ENCODE data around the gene CHTOP. TPM values are rescaled to one million over a fixed set of nuclear protein-coding genes. Genes with fewer than 3 reads are reported as not detected.
A peak's percentile ranks its signal among the peaks of the same experiment; 100 is the strongest.
"Not testable (repeated sequence)": the region's sequence is repeated elsewhere in the genome, so short reads cannot be mapped to it uniquely, and the experiment has no call there.

Gene CHTOP
- total RNA-seq, 2 experiments from 2014 or later = 84.7 to 87.1 TPM

- peak; percentile 93 for DNase-seq
- H3K4me1 Mint-ChIP-seq = peaks cover 24% of the 10 kb centered on the region
- peaks cover 34% of the 10 kb centered on the region for H3K36me3 Mint-ChIP-seq (ENCODE audit: low read depth)
- CTCF ChIA-PET = interaction anchor here (1.3 to 1.4 kb wide), 4 partner anchors 10 to 328 kb away, joined by 3 to 7 read pairs (median 4); partner anchors contain the start of genes CHTOP, ILF2 and RAB13
- peak within 1 kb of the TSS; percentile 95 for H3K4me3 Mint-ChIP-seq
- POLR2A ChIA-PET = interaction anchor here (0.9 to 4.1 kb wide), 11 partner anchors 9 to 265 kb away, joined by 4 to 32 read pairs (median 5); partner anchors contain the start of genes CHTOP, GATAD2B, ILF2 and SLC27A3
- no peaks in the 10 kb centered on the region for H3K27me3 Mint-ChIP-seq
- H3K27ac Mint-ChIP-seq = peak within 1 kb of the TSS; percentile 90
- H3K9me3 Mint-ChIP-seq = no peaks in the 10 kb centered on the region
These were observed 24.7 kb downstream of the CHTOP start, which contains the start of gene SNAPIN for GRCh38 chr1:153658400-153659174. TSS of gene SNAPIN (plus strand) at chr1:153658703. CDS start at chr1:153658744, 41 bp downstream.

DNA sequence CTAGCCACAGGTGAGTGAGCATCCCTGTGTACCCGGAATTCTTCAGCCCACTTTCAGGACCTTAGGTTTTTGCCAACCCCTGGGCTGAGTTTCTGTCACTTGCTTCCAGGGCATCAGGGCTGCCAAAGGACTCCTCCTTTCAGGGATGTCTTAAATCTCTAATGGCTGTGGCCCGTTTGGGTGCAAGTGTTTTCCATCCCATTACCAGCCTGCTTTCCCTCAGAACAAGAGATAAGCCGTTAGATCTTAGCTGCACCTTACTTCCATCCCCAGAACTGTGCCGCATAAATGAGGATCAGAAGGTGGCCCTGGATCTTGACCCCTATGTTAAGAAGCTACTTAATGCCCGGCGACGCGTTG lies 25.3 kb downstream of the CHTOP start:
- peak overlapping the region; percentile 95 for H3K4me3 Mint-ChIP-seq
- no peaks in the 10 kb centered on the region for H3K9me3 Mint-ChIP-seq
- peak overlapping the region; percentile 90 for H3K27ac Mint-ChIP-seq
- POLR2A ChIA-PET = interaction anchor here (0.9 to 4.1 kb wide), 12 partner anchors 8 to 264 kb away, joined by 4 to 32 read pairs (median 5); partner anchors contain the start of genes CHTOP, GATAD2B, ILF2 and SLC27A3
- H3K36me3 Mint-ChIP-seq (ENCODE audit: low read depth) = peaks cover 39% of the 10 kb centered on the region
- no peak for DNase-seq
- H3K4me1 Mint-ChIP-seq = peaks cover 24% of the 10 kb centered on the region
- CTCF ChIA-PET = interaction anchor here (1.3 to 1.4 kb wide), 4 partner anchors 11 to 327 kb away, joined by 3 to 7 read pairs (median 4); partner anchors contain the start of genes CHTOP, ILF2 and RAB13
- H3K27me3 Mint-ChIP-seq = no peaks in the 10 kb centered on the region

GRCh38 chr1:153659656-153660055 lies 25.8 kb downstream of the CHTOP start:
- no peaks in the 10 kb centered on the region for H3K9me3 Mint-ChIP-seq
- no peak for DNase-seq
- peaks cover 24% of the 10 kb centered on the region for H3K4me1 Mint-ChIP-seq
- ChIA-PET CTCF (interaction anchor here (1.3 to 1.4 kb wide), 3 partner anchors 11 to 327 kb away, joined by 3 to 7 read pairs (median 4); partner anchors contain the start of genes CHTOP and RAB13), POLR2A (interaction anchor here (0.9 to 4.1 kb wide), 10 partner anchors 8 to 116 kb away, joined by 4 to 32 read pairs (median 6); partner anchors contain the start of genes CHTOP, ILF2 and SLC27A3)
- peak overlapping the region; percentile 90 for H3K27ac Mint-ChIP-seq
- peak overlapping the region; percentile 95 for H3K4me3 Mint-ChIP-seq
- H3K27me3 Mint-ChIP-seq = no peaks in the 10 kb centered on the region
- peaks cover 44% of the 10 kb centered on the region for H3K36me3 Mint-ChIP-seq (ENCODE audit: low read depth)

GRCh38 chr1:153661111-153661708 lies 27.3 kb downstream of the CHTOP start:
- CTCF ChIA-PET = no interaction called here
- Mint-ChIP-seq H3K4me3 (no peak overlapping the region), H3K27ac (no peak overlapping the region), H3K36me3 (ENCODE audit: low read depth) (peaks cover 59% of the 10 kb centered on the region), H3K4me1 (peaks cover 23% of the 10 kb centered on the region), H3K27me3 (no peaks in the 10 kb centered on the region), H3K9me3 (no peaks in the 10 kb centered on the region)
- POLR2A ChIA-PET = interaction anchor here (1.2 to 4.1 kb wide), 4 partner anchors 10 to 27 kb away, joined by 3 to 32 read pairs (median 6); partner anchors contain the start of genes CHTOP and ILF2
- DNase-seq = no peak

DNA sequence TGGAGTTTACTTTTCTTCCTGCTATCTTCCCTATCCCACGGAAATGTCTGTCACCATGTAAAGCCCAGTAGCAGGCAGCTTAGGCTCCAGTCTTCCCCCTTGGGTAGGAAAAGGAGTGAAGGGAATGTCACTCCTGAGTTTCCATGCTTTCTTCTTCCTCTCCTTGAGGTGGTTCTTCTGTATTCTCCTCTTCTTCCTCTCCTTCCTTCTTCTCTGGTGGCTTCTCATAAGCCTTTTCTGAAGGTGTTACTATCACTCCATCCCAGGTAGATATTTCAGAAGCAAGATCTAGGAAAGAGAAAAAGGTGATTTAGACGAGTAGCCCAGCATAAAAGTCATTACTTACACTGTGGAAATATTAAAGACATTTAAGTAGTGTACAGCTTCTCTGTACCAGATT lies 28.4 kb downstream of the CHTOP start:
- ChIA-PET POLR2A (interaction anchor here (1.1 to 2.3 kb wide), 2 partner anchors 13 to 29 kb away, joined by 3 to 7 read pairs; partner anchors contain the start of gene CHTOP), CTCF (no interaction called here)
- Mint-ChIP-seq H3K4me1 (peaks cover 24% of the 10 kb centered on the region), H3K36me3 (ENCODE audit: low read depth) (peaks cover 70% of the 10 kb centered on the region), H3K27me3 (no peaks in the 10 kb centered on the region), H3K9me3 (no peaks in the 10 kb centered on the region), H3K27ac (no peak overlapping the region), H3K4me3 (no peak overlapping the region)
- no peak for DNase-seq

DNA sequence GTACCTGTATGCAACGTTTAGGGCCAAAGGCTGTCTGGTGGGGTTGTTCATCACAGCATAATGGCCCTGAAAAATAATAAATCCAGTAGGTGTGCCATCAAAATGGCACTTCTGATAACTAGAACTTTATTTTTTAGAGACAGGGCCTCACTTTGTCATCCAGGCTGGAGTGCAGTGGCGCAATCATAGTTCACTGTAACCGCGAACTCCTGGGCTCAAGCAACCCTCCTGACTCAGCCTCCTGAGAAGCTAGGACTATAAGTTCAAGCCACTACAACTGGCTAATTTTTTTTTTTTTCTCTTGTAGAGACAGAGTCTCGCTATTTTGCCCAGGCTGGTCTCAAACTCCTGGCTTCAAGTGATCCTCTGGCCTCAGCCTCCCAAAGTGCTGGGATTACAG lies 29.3 kb downstream of the CHTOP start:
- peaks cover 79% of the 10 kb centered on the region for H3K36me3 Mint-ChIP-seq (ENCODE audit: low read depth)
- H3K9me3 Mint-ChIP-seq = no peaks in the 10 kb centered on the region
- DNase-seq = no peak
- H3K27ac Mint-ChIP-seq = no peak overlapping the region
- no peak overlapping the region for H3K4me3 Mint-ChIP-seq
- no peaks in the 10 kb centered on the region for H3K27me3 Mint-ChIP-seq
- ChIA-PET POLR2A (interaction anchor here (1.1 to 2.5 kb wide), 2 partner anchors 29 to 30 kb away, joined by 3 to 9 read pairs; partner anchors contain the start of gene CHTOP), CTCF (no interaction called here)
- H3K4me1 Mint-ChIP-seq = peaks cover 31% of the 10 kb centered on the region

GRCh38 chr1:153667439-153667838 lies 33.6 kb downstream of the CHTOP start:
- no peak overlapping the region for H3K4me3 Mint-ChIP-seq

GRCh38 chr1:153668672-153669071 lies 34.8 kb downstream of the CHTOP start:
- H3K27me3 Mint-ChIP-seq, DNase-seq, H3K27ac Mint-ChIP-seq, H3K9me3 Mint-ChIP-seq, H3K4me3 Mint-ChIP-seq: not testable (repeated sequence)
- Mint-ChIP-seq H3K36me3 (ENCODE audit: low read depth) (peaks cover 66% of the 10 kb centered on the region), H3K4me1 (peaks cover 40% of the 10 kb centered on the region)
- ChIA-PET CTCF (interaction anchor here (0.6 to 1.6 kb wide), 2 partner anchors 158 to 315 kb away, joined by 3 read pairs; no protein-coding TSS in a partner anchor), POLR2A (interaction anchor here (0.8 to 4.7 kb wide), 4 partner anchors 24 to 298 kb away, joined by 3 to 29 read pairs (median 6); partner anchors contain the start of genes CHTOP and CREB3L4)

More at GRCh38 chr1:153667439-153667838, 33.6 kb downstream of the CHTOP start:
- H3K4me1 Mint-ChIP-seq = peaks cover 38% of the 10 kb centered on the region
- no peak overlapping the region for H3K27ac Mint-ChIP-seq
- H3K27me3 Mint-ChIP-seq = no peaks in the 10 kb centered on the region
- peaks cover 78% of the 10 kb centered on the region for H3K36me3 Mint-ChIP-seq (ENCODE audit: low read depth)
- DNase-seq = no peak
- H3K9me3 Mint-ChIP-seq = no peaks in the 10 kb centered on the region
- ChIA-PET POLR2A (interaction anchor here (0.8 to 4.7 kb wide), 4 partner anchors 8 to 135 kb away, joined by 3 to 29 read pairs (median 6); partner anchors contain the start of genes CHTOP and SNAPIN), CTCF (no interaction called here)

DNA sequence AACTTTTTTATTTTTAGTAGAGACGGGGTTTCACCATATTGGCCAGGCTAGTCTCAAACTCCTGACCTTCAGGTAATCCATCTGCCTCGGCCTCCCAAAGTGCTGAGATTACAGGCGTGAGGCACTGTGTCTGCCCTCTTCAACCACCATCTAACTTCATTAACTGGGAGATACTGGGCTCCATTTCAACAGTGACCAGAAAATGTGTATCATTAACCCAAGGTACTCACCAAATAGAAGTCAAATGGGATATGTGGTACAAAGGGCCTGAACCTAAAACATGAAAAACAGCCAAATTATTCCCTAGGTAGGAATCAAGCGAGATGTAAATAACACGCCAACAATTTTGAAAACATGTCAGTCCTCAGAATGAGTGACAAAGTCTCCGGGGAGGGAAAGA lies 35.7 kb downstream of the CHTOP start:
- Mint-ChIP-seq H3K4me1 (peaks cover 40% of the 10 kb centered on the region), H3K36me3 (ENCODE audit: low read depth) (peaks cover 57% of the 10 kb centered on the region), H3K9me3 (no peaks in the 10 kb centered on the region), H3K27me3 (no peaks in the 10 kb centered on the region), H3K27ac (no peak overlapping the region), H3K4me3 (no peak overlapping the region)
- no peak for DNase-seq
- CTCF ChIA-PET = interaction anchor here (1.6 kb wide), 1 partner anchor 159 kb away, joined by 3 read pairs; no protein-coding TSS in a partner anchor
- POLR2A ChIA-PET = interaction anchor here (0.8 to 4.7 kb wide), 6 partner anchors 11 to 298 kb away, joined by 3 to 29 read pairs (median 6); partner anchors contain the start of genes CHTOP, CREB3L4 and SNAPIN

- no peak overlapping the region for H3K4me3 Mint-ChIP-seq
- peaks cover 50% of the 10 kb centered on the region for H3K36me3 Mint-ChIP-seq (ENCODE audit: low read depth)
- POLR2A ChIA-PET = interaction anchor here (0.6 to 4.7 kb wide), 8 partner anchors 9 to 320 kb away, joined by 3 to 29 read pairs (median 4); partner anchors contain the start of genes CHTOP, CREB3L4, INTS3 and RPS27
- CTCF ChIA-PET = no interaction called here
- no peak overlapping the region for H3K27ac Mint-ChIP-seq
- H3K4me1 Mint-ChIP-seq = peaks cover 40% of the 10 kb centered on the region
- H3K27me3 Mint-ChIP-seq = no peaks in the 10 kb centered on the region
- H3K9me3 Mint-ChIP-seq = no peaks in the 10 kb centered on the region
- DNase-seq = no peak
These were observed 36.5 kb downstream of the CHTOP start for GRCh38 chr1:153670257-153670858.

DNA sequence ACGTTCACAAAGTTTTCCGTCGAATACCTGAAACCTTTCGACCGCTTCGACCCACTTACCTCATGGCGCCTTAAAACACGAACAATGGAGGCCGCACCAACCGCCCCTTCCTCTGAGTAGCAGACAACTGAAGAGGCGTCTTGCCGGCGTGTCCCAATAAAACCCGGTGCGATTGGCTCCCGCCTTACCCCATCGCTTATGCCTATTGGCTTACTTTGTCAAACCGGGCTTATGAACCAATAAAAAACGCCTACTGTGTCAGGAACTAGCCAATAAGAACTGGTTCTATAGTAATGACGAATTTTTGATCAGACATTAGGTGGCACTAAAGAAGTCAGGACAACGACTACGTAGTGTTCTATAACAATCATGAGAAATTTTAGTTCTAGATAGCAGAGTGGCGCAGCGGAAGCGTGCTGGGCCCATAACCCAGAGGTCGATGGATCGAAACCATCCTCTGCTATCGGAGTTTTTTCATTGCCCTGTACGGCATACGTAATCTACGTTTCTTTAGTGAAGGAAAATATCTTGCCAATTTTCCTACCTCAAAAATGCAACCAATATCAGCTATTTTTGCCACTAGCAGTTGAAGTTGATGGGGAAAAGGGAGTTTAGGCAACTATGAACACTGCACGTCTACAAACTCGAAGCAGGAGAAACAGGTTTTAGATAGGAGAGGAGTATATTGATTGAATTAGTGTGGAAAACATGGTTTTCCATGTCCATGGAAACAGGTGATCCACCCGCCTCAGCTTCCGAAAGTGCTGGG lies 37.2 kb downstream of the CHTOP start, which contains the start of gene ILF2:
ILF2 (minus strand) TSS at position 135 of the 769 bp plus-strand sequence; CDS start at position 64, 71 bp downstream.
- Mint-ChIP-seq H3K4me3 (no peak within 1 kb of the TSS), H3K27me3 (no peaks in the 10 kb centered on the region), H3K27ac (no peak within 1 kb of the TSS), H3K4me1 (peaks cover 40% of the 10 kb centered on the region), H3K9me3 (no peaks in the 10 kb centered on the region), H3K36me3 (ENCODE audit: low read depth) (peaks cover 43% of the 10 kb centered on the region)
- ChIA-PET CTCF (interaction anchor here (0.7 to 2.0 kb wide), 6 partner anchors 9 to 160 kb away, joined by 3 to 11 read pairs (median 6); partner anchors contain the start of genes CHTOP, SLC27A3 and SNAPIN), POLR2A (interaction anchor here (0.8 to 3.6 kb wide), 12 partner anchors 10 to 320 kb away, joined by 3 to 16 read pairs (median 4); partner anchors contain the start of genes CHTOP, CREB3L4, INTS3 and RPS27)
- DNase-seq = peak; percentile 98

All from activated CD4-positive, alpha-beta memory T cell treated with anti-CD3 and anti-CD28 coated beads, Interleukin-2, amount 10 ng/mL, durations not matched to agents 7 days and 5 days (primary cell).